ENCODE measurements around the gene PEF1. TPM values are rescaled to one million over a fixed set of nuclear protein-coding genes. Genes with fewer than 3 reads are reported as not detected.

Gene PEF1
- total RNA-seq, 1 donor from 2014 or later: 43.8 TPM

GRCh38 chr1:31683997-31684396, 39.3 kb upstream of the PEF1 start:
- TF ChIP-seq CTCF (IDR thresholded peaks at IDR 0.05; ENCODE audit: unreplicated experiment): no peak
- Mint-ChIP-seq H3K4me1 (peaks cover 7% of the 10 kb centered on the region), H3K4me3 (no peak overlapping the region), H3K9me3 (no peaks in the 10 kb centered on the region), H3K27ac (no peak overlapping the region), H3K36me3 (peaks cover 29% of the 10 kb centered on the region), H3K27me3 (ENCODE audit: low read depth) (no peaks in the 10 kb centered on the region)
- no peak for DNase-seq (ENCODE audit: low spot score in 2 of 2, unreplicated experiment in 2 of 2)

DNA sequence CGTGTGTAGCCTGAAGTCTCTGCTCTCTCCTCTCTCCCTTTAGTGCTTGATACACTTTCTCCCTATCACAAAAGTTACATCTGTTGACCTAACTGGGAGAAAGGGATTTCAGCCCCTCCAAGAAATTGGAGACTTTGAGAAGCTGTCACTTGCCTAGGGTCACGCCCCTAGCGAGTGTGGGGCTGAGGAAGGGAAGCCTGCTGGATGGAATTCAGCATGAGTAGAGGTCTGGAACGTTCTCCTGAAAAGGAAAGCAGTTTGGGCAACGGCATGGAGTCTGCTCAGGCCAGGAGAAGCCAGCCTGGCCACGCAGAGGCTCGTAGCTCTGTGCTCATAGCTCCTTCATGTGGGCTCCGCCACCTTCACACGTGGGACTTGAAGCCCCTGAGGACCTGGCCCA, 36.7 kb upstream of the PEF1 start:
- no peaks in the 10 kb centered on the region for H3K27me3 Mint-ChIP-seq (ENCODE audit: low read depth)
- TF ChIP-seq CTCF (IDR thresholded peaks at IDR 0.05; ENCODE audit: unreplicated experiment): no peak
- no peak for DNase-seq (ENCODE audit: low spot score in 2 of 2, unreplicated experiment in 2 of 2)
- no peaks in the 10 kb centered on the region for H3K4me1 Mint-ChIP-seq
- no peak overlapping the region for H3K27ac Mint-ChIP-seq
- H3K4me3 Mint-ChIP-seq: no peak overlapping the region
- H3K9me3 Mint-ChIP-seq: no peaks in the 10 kb centered on the region
- H3K36me3 Mint-ChIP-seq: peaks cover 20% of the 10 kb centered on the region

- DNase-seq (ENCODE audit: low spot score in 2 of 2, unreplicated experiment in 2 of 2): no peak
- Mint-ChIP-seq H3K36me3 (peaks cover 18% of the 10 kb centered on the region), H3K4me3 (no peak overlapping the region), H3K27me3 (ENCODE audit: low read depth) (no peaks in the 10 kb centered on the region), H3K27ac (no peak overlapping the region), H3K4me1 (no peaks in the 10 kb centered on the region), H3K9me3 (no peaks in the 10 kb centered on the region)
- no peak for TF ChIP-seq CTCF (IDR thresholded peaks at IDR 0.05; ENCODE audit: unreplicated experiment)
Observed at GRCh38 chr1:31679676-31680230, 35.1 kb upstream of the PEF1 start.

DNA sequence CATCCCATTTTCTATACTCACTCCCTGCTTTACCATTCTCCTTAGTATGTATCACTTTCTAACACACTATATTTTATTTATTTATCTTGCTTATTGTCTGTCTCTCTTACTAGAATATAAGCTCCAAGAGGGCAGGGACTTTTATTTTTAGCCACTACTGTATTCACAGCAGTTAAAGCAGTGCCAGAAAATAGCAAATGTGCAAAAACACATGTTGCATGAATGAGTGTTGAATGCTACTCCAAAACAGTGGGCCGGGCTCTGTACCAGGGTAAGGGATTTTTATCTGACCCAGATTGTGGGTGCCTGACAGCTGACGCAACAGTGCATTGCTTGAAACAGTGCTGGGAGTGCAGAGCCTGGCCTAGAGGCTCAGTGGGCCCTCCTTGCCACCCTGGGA, 34.4 kb upstream of the PEF1 start:
- no peak overlapping the region for H3K4me3 Mint-ChIP-seq
- no peaks in the 10 kb centered on the region for H3K9me3 Mint-ChIP-seq
- TF ChIP-seq CTCF (IDR thresholded peaks at IDR 0.05; ENCODE audit: unreplicated experiment): no peak
- no peaks in the 10 kb centered on the region for H3K27me3 Mint-ChIP-seq (ENCODE audit: low read depth)
- no peak for DNase-seq (ENCODE audit: low spot score in 2 of 2, unreplicated experiment in 2 of 2)
- H3K36me3 Mint-ChIP-seq: peaks cover 16% of the 10 kb centered on the region
- H3K27ac Mint-ChIP-seq: no peak overlapping the region
- H3K4me1 Mint-ChIP-seq: no peaks in the 10 kb centered on the region

GRCh38 chr1:31678681-31679080, 34.0 kb upstream of the PEF1 start:
- no peak for TF ChIP-seq CTCF (IDR thresholded peaks at IDR 0.05; ENCODE audit: unreplicated experiment)
- Mint-ChIP-seq H3K4me3 (no peak overlapping the region), H3K27ac (no peak overlapping the region), H3K27me3 (ENCODE audit: low read depth) (no peaks in the 10 kb centered on the region), H3K36me3 (peaks cover 17% of the 10 kb centered on the region), H3K4me1 (no peaks in the 10 kb centered on the region), H3K9me3 (no peaks in the 10 kb centered on the region)
- no peak for DNase-seq (ENCODE audit: low spot score in 2 of 2, unreplicated experiment in 2 of 2)

GRCh38 chr1:31677949-31678348, 33.3 kb upstream of the PEF1 start:
- DNase-seq (ENCODE audit: low spot score in 2 of 2, unreplicated experiment in 2 of 2): no peak
- Mint-ChIP-seq H3K4me3 (no peak overlapping the region), H3K4me1 (no peaks in the 10 kb centered on the region), H3K27me3 (ENCODE audit: low read depth) (no peaks in the 10 kb centered on the region), H3K27ac (no peak overlapping the region), H3K9me3 (no peaks in the 10 kb centered on the region), H3K36me3 (peaks cover 20% of the 10 kb centered on the region)
- TF ChIP-seq CTCF (IDR thresholded peaks at IDR 0.05; ENCODE audit: unreplicated experiment): no peak
